Measurements from ENCODE around the gene SLC2A4.

DNA sequence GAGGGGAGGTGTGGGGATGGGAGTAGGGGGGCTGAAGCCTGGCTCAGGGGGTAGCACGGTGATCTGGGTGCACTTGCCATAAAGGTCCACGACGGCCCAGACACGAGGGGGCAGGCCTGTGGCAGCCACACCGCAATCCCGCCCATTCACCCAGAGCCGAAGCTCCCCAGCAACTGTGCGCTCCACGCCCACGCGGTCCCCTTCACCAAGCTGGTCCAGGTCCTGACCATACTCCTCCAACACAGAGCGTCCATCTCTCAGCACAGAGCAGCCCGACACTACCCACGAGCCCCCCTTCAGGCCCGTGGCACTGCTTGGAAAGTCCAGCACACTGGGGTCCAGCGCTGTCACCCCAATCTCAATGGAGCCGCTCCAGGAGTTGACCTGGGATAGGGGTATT, 46.0 kb downstream of the SLC2A4 start:
- TF ChIP-seq POLR2A (IDR thresholded peaks at IDR 0.05), result no peak
- no peak for TF ChIP-seq POLR2AphosphoS5 (IDR thresholded peaks at IDR 0.05; ENCODE audit: insufficient read depth in 1 of 2, low read depth in 1 of 2)
